Peyer's patch (tissue), 4 donors: ENCODE measurements around the gene HS6ST1. TPM values are rescaled to one million over a fixed set of nuclear protein-coding genes. Genes with fewer than 3 reads are reported as not detected.

ENCODE experiments used
- DNase-seq, 3 donors: peaks; one replicate each; pipeline ENCODE4 v3.0.0-alpha.2; 2017 to 2019
- H3K27ac ChIP-seq, 4 donors: fragments of 200-600 bp; sonication (generic); one replicate each; pipeline ENCODE4 v1.5.1; 2016 to 2019
- H3K27me3 ChIP-seq, 2 donors: fragments of 200-600 bp; sonication (generic); one replicate each; pipeline ENCODE4 v1.5.1; 2019
- H3K36me3 ChIP-seq, 3 donors: fragments of 200-600 bp; sonication (generic); one replicate each; pipeline ENCODE4 v1.5.1; 2016 to 2019
- H3K4me1 ChIP-seq, 4 donors: fragments of 200-600 bp; sonication (generic); one replicate each; pipeline ENCODE4 v1.5.1; 2016 to 2019
- H3K4me3 ChIP-seq, 4 donors: fragments of 200-600 bp; sonication (generic); 1 replicate in 3 of 4; 2 replicates in 1 of 4; pipeline ENCODE4 v1.5.1; 2016 to 2019; ENCODE audit warnings: mild to moderate bottlenecking in 1 of 4
- H3K9me3 ChIP-seq, 4 donors: fragments of 200-600 bp; sonication (generic); one replicate each; pipeline ENCODE4 v1.5.1; 2016 to 2019; ENCODE audit warnings: mild to moderate bottlenecking in 1 of 4
- POLR2A ChIP-seq, 2 donors: fragments of 450-650 bp; IDR thresholded peaks; one replicate each; pipeline ENCODE4 v1.5.1; 2017; ENCODE audit warnings: antibody characterized with exemption in 2 of 2, mild to moderate bottlenecking in 2 of 2, moderate library complexity in 2 of 2
- total RNA-seq, 4 donors: library from RNA; depleted of rRNA; stranded (reverse); fragments of >200 nt; gene quantifications; one replicate each; pipeline ENCODE4 v1.1.0, GENCODE V29; 2016
- TF ChIP-seq, protein P1 (sequence below), 6 experiments: fragments of 450-650 bp in 4 of 6; fragments of 200-600 bp in 2 of 6; sonication (generic) in 1 of 6; IDR thresholded peaks; one replicate each; pipeline ENCODE4 v1.5.1; 2017 to 2019; ENCODE audit warnings: antibody characterized with exemption in 6 of 6, mild to moderate bottlenecking in 3 of 6, moderate library complexity in 1 of 6

HS6ST1 gene
- total RNA-seq, 4 donors from 2014 or later = 16.5 to 52.0 (median 40.2) TPM

DNA sequence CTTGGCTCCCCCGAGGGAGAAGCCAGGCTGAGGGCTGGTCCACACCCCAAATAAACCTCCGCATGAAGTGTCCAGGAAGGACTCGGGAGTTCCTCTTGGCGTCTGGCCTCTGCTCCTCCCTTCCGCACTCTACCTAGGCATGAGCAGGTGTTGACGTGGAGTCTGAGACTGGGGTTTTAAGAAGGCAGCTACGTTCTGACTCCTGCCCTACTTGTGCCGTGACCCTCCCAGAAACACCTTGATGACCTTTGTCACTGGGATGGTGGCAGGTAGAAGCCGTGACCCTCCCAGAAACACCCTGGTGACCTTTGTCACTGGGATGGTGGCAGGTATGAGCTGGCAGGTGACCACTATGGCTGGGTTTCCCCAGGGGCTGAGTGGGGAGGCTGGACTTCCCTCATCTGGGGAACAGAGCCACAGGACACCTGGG, 54.8 kb downstream of the HS6ST1 start:
- no peaks in the 10 kb centered on the region for H3K36me3 ChIP-seq
- H3K27ac ChIP-seq = peak overlapping the region in 2 of 4 donors; percentile 52 to 78
- H3K4me3 ChIP-seq = no peak overlapping the region
- peak in 1 of 2 donors; percentile 16 for TF ChIP-seq POLR2A (IDR thresholded peaks at IDR 0.05)
- TF ChIP-seq, protein P1, sequence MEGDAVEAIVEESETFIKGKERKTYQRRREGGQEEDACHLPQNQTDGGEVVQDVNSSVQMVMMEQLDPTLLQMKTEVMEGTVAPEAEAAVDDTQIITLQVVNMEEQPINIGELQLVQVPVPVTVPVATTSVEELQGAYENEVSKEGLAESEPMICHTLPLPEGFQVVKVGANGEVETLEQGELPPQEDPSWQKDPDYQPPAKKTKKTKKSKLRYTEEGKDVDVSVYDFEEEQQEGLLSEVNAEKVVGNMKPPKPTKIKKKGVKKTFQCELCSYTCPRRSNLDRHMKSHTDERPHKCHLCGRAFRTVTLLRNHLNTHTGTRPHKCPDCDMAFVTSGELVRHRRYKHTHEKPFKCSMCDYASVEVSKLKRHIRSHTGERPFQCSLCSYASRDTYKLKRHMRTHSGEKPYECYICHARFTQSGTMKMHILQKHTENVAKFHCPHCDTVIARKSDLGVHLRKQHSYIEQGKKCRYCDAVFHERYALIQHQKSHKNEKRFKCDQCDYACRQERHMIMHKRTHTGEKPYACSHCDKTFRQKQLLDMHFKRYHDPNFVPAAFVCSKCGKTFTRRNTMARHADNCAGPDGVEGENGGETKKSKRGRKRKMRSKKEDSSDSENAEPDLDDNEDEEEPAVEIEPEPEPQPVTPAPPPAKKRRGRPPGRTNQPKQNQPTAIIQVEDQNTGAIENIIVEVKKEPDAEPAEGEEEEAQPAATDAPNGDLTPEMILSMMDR (IDR thresholded peaks at IDR 0.05) = no peak
- DNase-seq = peak in 2 of 3 donors; percentile 71 to 75
- H3K9me3 ChIP-seq = no peaks in the 10 kb centered on the region
- H3K27me3 ChIP-seq = no peaks in the 10 kb centered on the region
- H3K4me1 ChIP-seq = peaks cover 0 to 12% (median 0%) of the 10 kb centered on the region in 4 donors

DNA sequence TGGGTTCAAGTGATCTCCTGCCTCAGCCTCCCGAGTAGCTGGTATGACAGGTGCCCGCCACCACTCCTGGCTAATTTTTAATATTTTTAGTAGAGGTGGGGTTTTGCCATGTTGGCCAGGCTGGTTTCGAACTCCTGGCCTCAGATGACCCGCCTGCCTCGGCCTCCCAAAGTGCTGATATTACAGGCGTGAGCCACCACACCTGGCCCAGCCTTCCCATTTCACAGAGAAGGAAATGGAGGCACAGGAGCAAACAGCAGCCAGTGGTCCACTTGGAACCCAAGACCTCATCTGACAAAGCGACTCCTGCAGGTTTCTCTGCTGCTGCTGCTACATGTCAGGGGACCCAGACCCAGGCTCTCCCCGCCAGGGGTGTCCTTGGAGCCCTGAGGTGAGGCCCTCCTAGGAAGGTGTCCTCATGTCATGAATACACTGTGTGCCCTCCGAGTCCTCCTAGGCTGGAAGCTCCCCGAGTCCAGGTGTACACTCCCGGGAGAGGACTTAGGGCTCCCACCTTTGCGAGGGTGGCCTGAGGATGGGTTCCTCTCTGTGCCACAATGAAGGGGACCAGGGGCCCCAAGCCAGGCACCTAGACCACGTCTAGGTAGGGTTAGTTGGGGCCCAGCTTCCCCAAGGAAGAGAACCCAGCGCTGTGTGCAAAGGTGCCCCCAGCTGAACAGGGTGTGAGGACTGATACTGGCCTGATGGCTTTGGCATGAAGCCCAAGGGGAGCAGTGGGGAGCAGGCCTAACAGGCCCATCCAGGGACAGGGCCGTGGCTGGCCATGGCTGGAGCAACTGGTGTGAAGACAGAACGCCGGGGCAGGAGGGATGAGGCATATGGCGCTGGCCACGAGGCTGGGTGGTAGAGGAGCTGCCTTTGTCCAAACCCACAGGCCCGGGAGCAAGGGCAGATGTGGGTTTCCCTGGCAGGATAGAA, 56.1 kb downstream of the HS6ST1 start:
- Histone ChIP-seq H3K27ac (peak overlapping the region in 1 of 4 donors; percentile 78), H3K27me3 (no peaks in the 10 kb centered on the region), H3K4me1 (peaks cover 0 to 12% (median 0%) of the 10 kb centered on the region in 4 donors), H3K4me3 (no peak overlapping the region), H3K9me3 (no peaks in the 10 kb centered on the region), H3K36me3 (no peaks in the 10 kb centered on the region)
- TF ChIP-seq POLR2A (IDR thresholded peaks at IDR 0.05) = no peak
- TF ChIP-seq, protein P1 (IDR thresholded peaks at IDR 0.05) = no peak
- DNase-seq = no peak

- H3K4me1 ChIP-seq = peaks cover 0 to 12% (median 0%) of the 10 kb centered on the region in 4 donors
- TF ChIP-seq, protein P1 (IDR thresholded peaks at IDR 0.05) = no peak
- no peak for TF ChIP-seq POLR2A (IDR thresholded peaks at IDR 0.05)
- H3K4me3 ChIP-seq = no peak overlapping the region
- no peaks in the 10 kb centered on the region for H3K27me3 ChIP-seq
- no peak overlapping the region for H3K27ac ChIP-seq
- DNase-seq = no peak
- H3K36me3 ChIP-seq = no peaks in the 10 kb centered on the region
- H3K9me3 ChIP-seq = no peaks in the 10 kb centered on the region
Observed at GRCh38 chr2:128261245-128262128, 57.2 kb downstream of the HS6ST1 start.

DNA sequence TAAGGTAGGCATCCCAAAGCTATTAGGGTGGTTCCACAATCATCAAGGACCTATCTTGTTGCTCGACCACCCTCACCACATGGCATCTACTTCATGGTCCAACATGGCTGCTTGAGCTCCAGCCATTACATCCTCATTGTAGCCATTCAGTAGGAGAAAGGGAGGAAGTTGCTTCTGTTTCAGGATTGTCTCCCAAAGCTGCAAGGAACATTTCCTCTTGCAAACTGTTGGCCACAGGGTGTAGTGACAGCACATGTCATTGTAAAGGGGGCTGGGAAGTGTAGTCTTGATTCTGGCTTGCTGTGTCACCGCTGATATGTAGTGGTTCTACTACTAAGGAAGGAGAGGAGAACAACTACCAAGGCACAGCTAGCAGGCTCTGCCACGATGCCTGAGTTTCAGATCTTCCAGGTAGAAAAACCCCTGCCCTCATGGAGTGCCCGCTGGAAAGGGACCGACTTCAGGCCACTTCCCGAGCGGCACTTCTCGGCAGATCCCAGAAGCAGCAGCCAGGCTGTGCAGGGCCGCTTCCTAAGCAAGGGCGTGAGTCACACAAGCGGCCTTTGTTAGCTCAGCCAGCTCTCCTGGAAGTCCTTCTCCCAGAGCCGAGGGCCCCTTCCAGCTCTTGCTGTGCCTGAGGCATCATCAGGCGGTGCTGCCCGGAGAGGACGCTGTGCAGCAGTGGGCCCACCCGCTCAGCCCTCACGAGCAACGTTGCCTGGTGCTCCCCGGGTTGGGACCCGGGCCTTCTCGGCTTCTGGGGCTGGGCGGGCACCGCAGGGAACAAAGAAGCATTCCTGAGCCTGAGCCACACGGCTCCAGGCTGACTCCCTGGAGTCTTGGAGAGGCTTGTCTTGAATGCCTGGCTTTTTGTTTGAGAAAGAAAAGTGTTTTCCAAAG, 58.2 kb downstream of the HS6ST1 start:
- no peaks in the 10 kb centered on the region for H3K27me3 ChIP-seq
- peaks cover 0 to 12% (median 0%) of the 10 kb centered on the region in 4 donors for H3K4me1 ChIP-seq
- no peaks in the 10 kb centered on the region for H3K36me3 ChIP-seq
- TF ChIP-seq, protein P1 (IDR thresholded peaks at IDR 0.05) = no peak
- no peak for TF ChIP-seq POLR2A (IDR thresholded peaks at IDR 0.05)
- no peak overlapping the region for H3K4me3 ChIP-seq
- H3K27ac ChIP-seq = no peak overlapping the region
- H3K9me3 ChIP-seq = no peaks in the 10 kb centered on the region
- DNase-seq = no peak

DNA sequence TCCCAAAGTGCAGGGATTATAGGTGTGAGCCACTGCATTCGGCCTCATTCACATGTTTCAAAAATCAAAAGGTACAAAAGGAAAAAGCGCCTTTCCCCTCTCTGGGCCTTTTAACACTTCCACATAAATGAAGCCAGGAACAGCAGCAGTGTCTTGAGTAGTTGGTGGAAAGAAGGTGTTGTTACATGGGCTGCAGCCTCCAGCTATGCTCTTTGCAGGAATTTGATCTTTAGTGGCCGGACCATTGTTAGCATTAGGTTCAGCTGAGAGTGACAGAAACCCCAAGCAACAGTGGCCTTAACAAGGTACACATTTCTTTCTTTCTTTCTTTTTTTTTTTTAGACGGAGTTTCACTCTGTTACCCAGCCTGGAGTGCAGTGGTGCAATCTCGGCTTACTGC, 59.1 kb downstream of the HS6ST1 start:
- Histone ChIP-seq H3K9me3 (no peaks in the 10 kb centered on the region), H3K36me3 (no peaks in the 10 kb centered on the region), H3K4me3 (no peak overlapping the region), H3K27ac (no peak overlapping the region), H3K27me3 (no peaks in the 10 kb centered on the region), H3K4me1 (peaks cover 0 to 12% (median 0%) of the 10 kb centered on the region in 4 donors)
- no peak for DNase-seq
- TF ChIP-seq, protein P1 (IDR thresholded peaks at IDR 0.05) = no peak
- no peak for TF ChIP-seq POLR2A (IDR thresholded peaks at IDR 0.05)
